Measurements from ENCODE around the gene RNF152.

RNF152 gene

DNA sequence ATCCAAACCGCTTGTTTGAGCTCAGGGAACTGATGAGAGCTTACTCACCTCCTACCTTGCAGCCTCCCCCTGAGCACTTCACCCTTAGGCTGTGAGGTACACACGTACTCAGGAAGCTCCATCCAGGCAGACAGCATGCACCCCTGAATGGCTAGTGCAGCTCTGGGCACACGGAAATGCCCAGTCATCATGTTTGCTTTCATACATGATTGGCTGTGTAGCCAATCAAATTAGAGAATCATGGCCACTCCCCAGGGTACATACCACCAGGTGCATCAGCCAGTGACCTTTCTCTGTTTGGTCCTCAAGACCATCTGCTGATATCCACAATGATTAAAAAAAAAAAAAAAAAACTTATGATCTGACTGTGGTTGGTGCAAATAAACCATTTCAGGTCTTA, 42.1 kb downstream of the RNF152 start:
- H3K9me3 ChIP-seq (ENCODE audit: control insufficient read depth, insufficient read depth, low read length), result no peaks in the 10 kb centered on the region
- no peaks in the 10 kb centered on the region for H3K79me2 ChIP-seq (ENCODE audit: control insufficient read depth, low read length)
- H3K27ac ChIP-seq (ENCODE audit: low read depth, low read length), result no peak overlapping the region
- H3K36me3 ChIP-seq (ENCODE audit: control insufficient read depth, low read length), result no peaks in the 10 kb centered on the region
- no peaks in the 10 kb centered on the region for H3F3A ChIP-seq (ENCODE audit: control insufficient read depth, insufficient read depth)
- TF ChIP-seq, protein P1, sequence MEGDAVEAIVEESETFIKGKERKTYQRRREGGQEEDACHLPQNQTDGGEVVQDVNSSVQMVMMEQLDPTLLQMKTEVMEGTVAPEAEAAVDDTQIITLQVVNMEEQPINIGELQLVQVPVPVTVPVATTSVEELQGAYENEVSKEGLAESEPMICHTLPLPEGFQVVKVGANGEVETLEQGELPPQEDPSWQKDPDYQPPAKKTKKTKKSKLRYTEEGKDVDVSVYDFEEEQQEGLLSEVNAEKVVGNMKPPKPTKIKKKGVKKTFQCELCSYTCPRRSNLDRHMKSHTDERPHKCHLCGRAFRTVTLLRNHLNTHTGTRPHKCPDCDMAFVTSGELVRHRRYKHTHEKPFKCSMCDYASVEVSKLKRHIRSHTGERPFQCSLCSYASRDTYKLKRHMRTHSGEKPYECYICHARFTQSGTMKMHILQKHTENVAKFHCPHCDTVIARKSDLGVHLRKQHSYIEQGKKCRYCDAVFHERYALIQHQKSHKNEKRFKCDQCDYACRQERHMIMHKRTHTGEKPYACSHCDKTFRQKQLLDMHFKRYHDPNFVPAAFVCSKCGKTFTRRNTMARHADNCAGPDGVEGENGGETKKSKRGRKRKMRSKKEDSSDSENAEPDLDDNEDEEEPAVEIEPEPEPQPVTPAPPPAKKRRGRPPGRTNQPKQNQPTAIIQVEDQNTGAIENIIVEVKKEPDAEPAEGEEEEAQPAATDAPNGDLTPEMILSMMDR (IDR thresholded peaks at IDR 0.05; ENCODE audit: low read depth, low read length, poor library complexity, severe bottlenecking), result no peak
- TF ChIP-seq EZH2phosphoT487 (IDR thresholded peaks at IDR 0.05; ENCODE audit: borderline replicate concordance, low read length), result no peak
- H3K9me2 ChIP-seq (replicated peaks; ENCODE audit: control insufficient read depth, low read length), result no peaks in the 10 kb centered on the region
- no peaks in the 10 kb centered on the region for H4K20me1 ChIP-seq (ENCODE audit: control insufficient read depth, insufficient read depth, low read depth, low read length)
- no peaks in the 10 kb centered on the region for H3K27me3 ChIP-seq (ENCODE audit: control insufficient read depth, low read length)
- no peak overlapping the region for H3K4me3 ChIP-seq (ENCODE audit: low read length)
- H3K4me2 ChIP-seq (ENCODE audit: low read length), result no peak overlapping the region
- H3K4me1 ChIP-seq (ENCODE audit: control insufficient read depth, low read length), result no peaks in the 10 kb centered on the region

DNA sequence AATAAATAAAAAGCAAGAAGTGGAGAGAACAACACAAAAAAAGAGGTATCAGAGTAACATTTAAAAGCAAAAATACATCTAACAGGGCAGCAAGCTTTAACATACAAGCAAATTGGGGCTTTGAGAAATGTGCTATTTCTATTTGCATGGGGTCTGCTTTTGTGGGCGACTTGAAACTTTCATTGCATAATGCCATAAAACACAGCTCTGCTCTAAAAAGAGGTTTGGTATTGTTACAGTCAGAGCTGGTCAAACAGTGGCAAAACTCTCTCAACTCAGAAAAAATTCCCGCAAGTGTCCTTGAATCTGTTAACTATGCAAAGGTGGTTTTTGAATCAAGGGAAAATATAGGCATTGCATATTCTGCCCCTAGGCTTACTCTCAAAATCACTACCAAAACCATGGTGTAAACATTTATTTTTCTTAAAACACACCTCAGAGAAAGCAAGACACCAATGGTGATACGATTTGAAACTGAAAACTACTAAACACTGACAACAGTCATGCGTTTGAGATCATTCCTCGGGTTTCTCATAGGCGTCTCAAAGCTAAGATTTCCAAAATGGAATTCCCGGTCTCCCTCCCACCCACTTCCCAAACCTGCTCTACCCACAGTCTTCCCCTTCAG, 45.5 kb downstream of the RNF152 start:
- Histone ChIP-seq H3K4me3 (ENCODE audit: low read length) (no peak overlapping the region), H3K79me2 (ENCODE audit: control insufficient read depth, low read length) (no peaks in the 10 kb centered on the region), H3K27me3 (ENCODE audit: control insufficient read depth, low read length) (no peaks in the 10 kb centered on the region), H3K9me2 (replicated peaks; ENCODE audit: control insufficient read depth, low read length) (no peaks in the 10 kb centered on the region), H3K4me1 (ENCODE audit: control insufficient read depth, low read length) (no peaks in the 10 kb centered on the region), H3K4me2 (ENCODE audit: low read length) (no peak overlapping the region), H4K20me1 (ENCODE audit: control insufficient read depth, insufficient read depth, low read depth, low read length) (no peaks in the 10 kb centered on the region), H3K36me3 (ENCODE audit: control insufficient read depth, low read length) (no peaks in the 10 kb centered on the region), H3K27ac (ENCODE audit: low read depth, low read length) (no peak overlapping the region), H3K9me3 (ENCODE audit: control insufficient read depth, insufficient read depth, low read length) (no peaks in the 10 kb centered on the region), H3F3A (ENCODE audit: control insufficient read depth, insufficient read depth) (no peaks in the 10 kb centered on the region)
- TF ChIP-seq, protein P1 (IDR thresholded peaks at IDR 0.05; ENCODE audit: low read depth, low read length, poor library complexity, severe bottlenecking), result no peak
- no peak for TF ChIP-seq EZH2phosphoT487 (IDR thresholded peaks at IDR 0.05; ENCODE audit: borderline replicate concordance, low read length)

DNA sequence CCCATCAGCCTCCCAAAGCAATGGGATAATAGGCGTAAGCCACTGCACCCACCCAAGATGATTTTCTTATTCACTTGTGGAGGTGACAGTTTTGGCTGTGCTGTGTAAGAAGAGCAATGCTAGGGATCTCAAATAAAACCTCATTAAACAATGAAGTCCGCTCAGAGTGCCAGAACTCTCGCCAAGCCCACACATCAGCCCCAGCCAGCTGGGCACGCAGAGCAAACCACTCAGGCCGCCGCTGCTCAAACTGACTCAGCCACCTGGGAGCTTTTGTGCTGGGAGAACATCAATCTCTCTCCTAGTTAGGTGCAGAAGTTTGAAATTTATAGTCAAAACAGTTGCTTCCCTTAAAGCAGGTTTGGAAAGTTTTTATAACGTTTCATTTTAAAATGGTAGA, 47.6 kb downstream of the RNF152 start:
- no peaks in the 10 kb centered on the region for H4K20me1 ChIP-seq (ENCODE audit: control insufficient read depth, insufficient read depth, low read depth, low read length)
- no peak overlapping the region for H3K27ac ChIP-seq (ENCODE audit: low read depth, low read length)
- H3K36me3 ChIP-seq (ENCODE audit: control insufficient read depth, low read length), result no peaks in the 10 kb centered on the region
- H3K9me3 ChIP-seq (ENCODE audit: control insufficient read depth, insufficient read depth, low read length), result no peaks in the 10 kb centered on the region
- H3K4me1 ChIP-seq (ENCODE audit: control insufficient read depth, low read length), result no peaks in the 10 kb centered on the region
- TF ChIP-seq EZH2phosphoT487 (IDR thresholded peaks at IDR 0.05; ENCODE audit: borderline replicate concordance, low read length), result no peak
- TF ChIP-seq, protein P1 (IDR thresholded peaks at IDR 0.05; ENCODE audit: low read depth, low read length, poor library complexity, severe bottlenecking), result no peak
- H3K4me2 ChIP-seq (ENCODE audit: low read length), result no peak overlapping the region
- H3K79me2 ChIP-seq (ENCODE audit: control insufficient read depth, low read length), result no peaks in the 10 kb centered on the region
- H3K27me3 ChIP-seq (ENCODE audit: control insufficient read depth, low read length), result no peaks in the 10 kb centered on the region
- H3K4me3 ChIP-seq (ENCODE audit: low read length), result no peak overlapping the region
- no peaks in the 10 kb centered on the region for H3F3A ChIP-seq (ENCODE audit: control insufficient read depth, insufficient read depth)
- H3K9me2 ChIP-seq (replicated peaks; ENCODE audit: control insufficient read depth, low read length), result no peaks in the 10 kb centered on the region

Measured in DOHH2 (cell line).